NT2/D1 (cell line): ENCODE results near the gene SESTD1.

Experiments used
- DNase-seq: peaks from one replicate; pipeline ENCODE4 v3.0.0-alpha.2; 2011; ENCODE audit warnings: low read depth, low spot score
- H3K27me3 ChIP-seq: 2 replicates; pipeline ENCODE4 v1.6.0; 2011; ENCODE audit warnings: mild to moderate bottlenecking; ENCODE audit not compliant: insufficient read length, insufficient read depth
- H3K36me3 ChIP-seq: 2 replicates; pipeline ENCODE4 v1.6.1; 2011; ENCODE audit warnings: mild to moderate bottlenecking, low read length, mixed read lengths; ENCODE audit not compliant: insufficient read depth, insufficient read length
- H3K4me1 ChIP-seq: 2 replicates; pipeline ENCODE4 v1.5.1; 2011; ENCODE audit not compliant: insufficient read depth, insufficient read length
- H3K4me3 ChIP-seq: 2 replicates; pipeline ENCODE4 v1.5.1; 2011; ENCODE audit warnings: low read depth; ENCODE audit not compliant: insufficient read length
- H3K9ac ChIP-seq: 2 replicates; pipeline ENCODE4 v1.6.0; 2011; ENCODE audit warnings: low read depth; ENCODE audit not compliant: insufficient read length
- H3K9me3 ChIP-seq: 2 replicates; pipeline ENCODE4 v1.5.1; 2011; ENCODE audit warnings: mild to moderate bottlenecking, low read length; ENCODE audit not compliant: insufficient read depth
- SUZ12 ChIP-seq: IDR thresholded peaks from 2 replicates; pipeline ENCODE4 v1.6.1; 2011; ENCODE audit not compliant: insufficient read length, insufficient read depth; ENCODE audit errors: extremely low read depth
- YY1 ChIP-seq: IDR thresholded peaks from 2 replicates; pipeline ENCODE4 v1.6.1; 2011; ENCODE audit not compliant: insufficient read length, insufficient read depth
- ZNF274 ChIP-seq: IDR thresholded peaks from 2 replicates; pipeline ENCODE4 v1.6.1; 2011; ENCODE audit warnings: mild to moderate bottlenecking, low read depth, low read length

SESTD1 gene

GRCh38 chr2:179260224-179260623 is 4.4 kb downstream of the SESTD1 start:
- peaks cover 4% of the 10 kb centered on the region for H3K27me3 ChIP-seq
- H3K9ac ChIP-seq: no peak overlapping the region
- no peak for DNase-seq
- peaks cover 2% of the 10 kb centered on the region for H3K4me1 ChIP-seq
- no peak overlapping the region for H3K4me3 ChIP-seq
- no peaks in the 10 kb centered on the region for H3K36me3 ChIP-seq
- H3K9me3 ChIP-seq: no peaks in the 10 kb centered on the region
- TF ChIP-seq SUZ12: no peak
- no peak for TF ChIP-seq YY1
- no peak for TF ChIP-seq ZNF274

DNA sequence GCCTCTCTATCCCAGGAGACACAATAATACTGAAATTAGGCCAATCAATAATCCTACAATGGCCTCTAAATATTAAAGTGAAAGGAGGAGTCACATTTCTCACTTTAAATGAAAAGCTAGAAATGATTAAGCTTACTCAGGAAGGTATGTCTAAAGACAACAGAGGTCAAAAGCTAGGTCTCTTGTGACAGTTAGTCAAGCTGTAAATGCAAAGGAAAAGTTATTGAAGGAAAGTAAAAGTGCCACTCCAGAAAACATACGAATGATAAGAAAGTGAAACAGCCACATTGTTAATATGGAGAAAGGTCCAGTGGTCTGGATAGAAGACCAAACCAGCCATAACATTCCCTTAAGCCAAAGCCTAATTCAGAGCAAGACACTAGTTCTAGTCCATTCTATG is 9.5 kb downstream of the SESTD1 start:
- Histone ChIP-seq H3K9ac (no peak overlapping the region), H3K9me3 (no peaks in the 10 kb centered on the region; the same call in 1 of the 2 replicates), H3K36me3 (no peaks in the 10 kb centered on the region), H3K4me3 (no peak overlapping the region), H3K27me3 (no peaks in the 10 kb centered on the region), H3K4me1 (no peaks in the 10 kb centered on the region)
- DNase-seq: no peak
- TF ChIP-seq ZNF274 (no peak), YY1 (no peak)

DNA sequence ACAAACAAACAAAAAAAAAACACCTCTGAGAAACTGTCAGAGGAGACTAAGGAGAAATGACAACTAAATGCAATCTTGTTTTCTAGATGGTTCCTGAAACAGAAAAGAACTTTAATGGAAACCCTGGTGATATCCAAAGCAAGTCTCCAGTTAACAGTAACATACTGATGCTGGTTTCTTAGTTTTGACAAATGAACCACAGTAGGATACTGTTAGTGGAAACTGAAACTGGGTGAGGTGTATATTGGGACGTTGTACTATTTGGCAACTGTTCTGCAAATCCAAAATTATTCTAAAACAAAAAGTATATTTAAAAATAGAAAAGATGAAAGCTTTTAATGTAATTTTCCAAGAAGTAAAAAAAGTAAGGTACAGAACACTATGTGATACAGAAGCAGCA is 11.4 kb downstream of the SESTD1 start:
- no peak overlapping the region for H3K4me3 ChIP-seq
- no peaks in the 10 kb centered on the region for H3K36me3 ChIP-seq
- H3K9ac ChIP-seq: no peak overlapping the region
- no peaks in the 10 kb centered on the region for H3K27me3 ChIP-seq
- H3K9me3 ChIP-seq: no peaks in the 10 kb centered on the region; the same call in 1 of the 2 replicates
- no peak for DNase-seq
- no peak for TF ChIP-seq YY1
- TF ChIP-seq ZNF274: no peak
- TF ChIP-seq SUZ12: no peak
- H3K4me1 ChIP-seq: no peaks in the 10 kb centered on the region

- no peaks in the 10 kb centered on the region for H3K36me3 ChIP-seq
- H3K4me3 ChIP-seq: no peak overlapping the region
- H3K9ac ChIP-seq: no peak overlapping the region
- no peak for TF ChIP-seq SUZ12
- no peak for TF ChIP-seq YY1
- no peak for TF ChIP-seq ZNF274
- H3K27me3 ChIP-seq: no peaks in the 10 kb centered on the region
- DNase-seq: no peak
- no peaks in the 10 kb centered on the region; the same call in 1 of the 2 replicates for H3K9me3 ChIP-seq
- H3K4me1 ChIP-seq: no peaks in the 10 kb centered on the region
Observed at GRCh38 chr2:179252423-179252822, 12.2 kb downstream of the SESTD1 start.

DNA sequence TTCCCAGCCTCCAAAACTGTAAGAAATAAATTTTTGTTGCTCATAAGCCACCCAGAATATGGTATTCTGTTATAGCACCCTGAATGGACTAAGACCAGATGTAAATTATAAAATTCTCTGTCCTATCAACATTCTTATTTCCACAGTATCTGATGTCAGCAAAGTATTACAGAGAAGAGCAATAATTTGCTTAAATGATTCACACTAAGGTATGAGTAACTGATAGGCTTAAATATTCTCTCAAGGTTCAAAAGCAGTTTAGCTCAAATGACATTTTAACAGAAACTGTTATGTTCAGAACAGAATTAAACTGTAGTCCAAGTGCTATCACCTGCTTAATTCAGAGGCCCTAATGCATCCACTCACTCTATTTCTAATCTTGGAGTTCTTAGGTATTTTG is 12.8 kb downstream of the SESTD1 start:
- no peaks in the 10 kb centered on the region; the same call in 1 of the 2 replicates for H3K9me3 ChIP-seq
- DNase-seq: no peak
- no peak overlapping the region for H3K9ac ChIP-seq

DNA sequence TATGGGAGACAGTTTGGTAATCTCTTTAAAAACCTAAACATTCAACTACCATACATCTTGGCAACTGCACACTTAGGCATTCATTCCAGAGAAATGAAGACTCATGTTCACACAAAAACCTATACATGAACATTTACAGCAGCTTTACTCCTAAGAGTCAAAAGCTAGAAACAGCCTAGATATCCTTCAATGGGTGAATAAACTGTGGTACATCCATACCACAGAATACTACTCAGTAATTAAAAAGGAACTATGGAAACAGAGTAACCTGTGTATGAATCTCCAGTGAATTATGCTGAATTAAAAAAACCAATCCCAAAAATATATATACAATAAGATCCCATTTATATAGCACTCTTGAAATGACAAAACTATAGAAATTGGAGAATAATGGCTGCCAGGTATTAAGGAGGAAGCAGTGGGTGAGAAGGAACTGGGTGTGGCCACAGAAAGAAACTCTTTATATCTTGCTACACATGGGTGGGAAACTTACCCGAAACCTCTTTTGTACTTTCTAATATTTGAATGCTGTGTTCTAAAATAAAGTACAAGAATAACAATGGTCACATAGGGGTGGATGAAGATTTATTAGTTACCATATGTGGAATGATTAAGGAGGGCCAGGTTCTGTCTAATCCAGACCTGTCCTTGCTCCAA is 13.7 kb downstream of the SESTD1 start:
- Histone ChIP-seq H3K4me3 (no peak overlapping the region), H3K27me3 (no peaks in the 10 kb centered on the region), H3K4me1 (no peaks in the 10 kb centered on the region), H3K9ac (no peak overlapping the region), H3K36me3 (no peaks in the 10 kb centered on the region), H3K9me3 (no peaks in the 10 kb centered on the region; the same call in 1 of the 2 replicates)
- no peak for DNase-seq
- TF ChIP-seq ZNF274: no peak

More for the DNA sequence above, 12.8 kb downstream of the SESTD1 start:
- H3K4me1 ChIP-seq: no peaks in the 10 kb centered on the region
- no peak overlapping the region for H3K4me3 ChIP-seq
- no peak for TF ChIP-seq SUZ12
- TF ChIP-seq ZNF274: no peak
- no peak for TF ChIP-seq YY1
- H3K27me3 ChIP-seq: no peaks in the 10 kb centered on the region
- no peaks in the 10 kb centered on the region for H3K36me3 ChIP-seq

DNA sequence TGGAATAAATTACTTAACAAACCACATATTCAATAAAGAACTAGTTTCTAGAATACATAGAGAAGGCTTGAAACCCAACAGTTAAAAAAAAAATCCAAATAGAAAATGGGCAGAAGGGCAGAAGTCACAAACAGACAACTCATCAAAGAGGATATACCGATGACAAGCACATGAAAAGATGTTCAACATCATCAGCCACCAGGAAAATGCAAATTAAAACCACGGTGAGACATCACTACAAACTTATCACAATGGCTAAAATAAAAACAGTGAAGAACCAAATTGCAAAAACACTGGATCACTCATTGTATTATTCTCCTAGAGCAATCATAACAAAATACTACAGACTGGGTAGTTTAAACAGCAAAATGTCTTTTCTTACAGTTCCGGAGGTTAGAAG is 14.5 kb downstream of the SESTD1 start:
- Histone ChIP-seq H3K9ac (no peak overlapping the region), H3K4me1 (no peaks in the 10 kb centered on the region), H3K36me3 (no peaks in the 10 kb centered on the region), H3K4me3 (no peak overlapping the region), H3K27me3 (no peaks in the 10 kb centered on the region), H3K9me3 (no peaks in the 10 kb centered on the region; the same call in 1 of the 2 replicates)
- no peak for DNase-seq
- TF ChIP-seq SUZ12: no peak
- no peak for TF ChIP-seq ZNF274
- TF ChIP-seq YY1: no peak
